22Rv1 (cell line): Measurements from ENCODE around the gene PRR15L.

Source experiments
- ZFX ChIP-seq: fragments of 450-650 bp; IDR thresholded peaks from 2 replicates; pipeline ENCODE4 v1.6.1; 2017; ENCODE audit warnings: antibody characterized with exemption, borderline replicate concordance
- TF ChIP-seq, protein P1 (sequence below): fragments of 450-650 bp; IDR thresholded peaks from 2 replicates; pipeline ENCODE4 v1.5.1; 2017; ENCODE audit warnings: mild to moderate bottlenecking

GRCh38 chr17:47948706-47949196, 8.9 kb downstream of the PRR15L start:
- TF ChIP-seq, protein P1, sequence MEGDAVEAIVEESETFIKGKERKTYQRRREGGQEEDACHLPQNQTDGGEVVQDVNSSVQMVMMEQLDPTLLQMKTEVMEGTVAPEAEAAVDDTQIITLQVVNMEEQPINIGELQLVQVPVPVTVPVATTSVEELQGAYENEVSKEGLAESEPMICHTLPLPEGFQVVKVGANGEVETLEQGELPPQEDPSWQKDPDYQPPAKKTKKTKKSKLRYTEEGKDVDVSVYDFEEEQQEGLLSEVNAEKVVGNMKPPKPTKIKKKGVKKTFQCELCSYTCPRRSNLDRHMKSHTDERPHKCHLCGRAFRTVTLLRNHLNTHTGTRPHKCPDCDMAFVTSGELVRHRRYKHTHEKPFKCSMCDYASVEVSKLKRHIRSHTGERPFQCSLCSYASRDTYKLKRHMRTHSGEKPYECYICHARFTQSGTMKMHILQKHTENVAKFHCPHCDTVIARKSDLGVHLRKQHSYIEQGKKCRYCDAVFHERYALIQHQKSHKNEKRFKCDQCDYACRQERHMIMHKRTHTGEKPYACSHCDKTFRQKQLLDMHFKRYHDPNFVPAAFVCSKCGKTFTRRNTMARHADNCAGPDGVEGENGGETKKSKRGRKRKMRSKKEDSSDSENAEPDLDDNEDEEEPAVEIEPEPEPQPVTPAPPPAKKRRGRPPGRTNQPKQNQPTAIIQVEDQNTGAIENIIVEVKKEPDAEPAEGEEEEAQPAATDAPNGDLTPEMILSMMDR, result no peak
- TF ChIP-seq ZFX, result no peak
